ENCODE data around the gene ZFYVE28. TPM values are rescaled to one million over a fixed set of nuclear protein-coding genes. Genes with fewer than 3 reads are reported as not detected.

The ZFYVE28 gene
- total RNA-seq, 1 donor from 2014 or later, result 3.3 TPM

DNA sequence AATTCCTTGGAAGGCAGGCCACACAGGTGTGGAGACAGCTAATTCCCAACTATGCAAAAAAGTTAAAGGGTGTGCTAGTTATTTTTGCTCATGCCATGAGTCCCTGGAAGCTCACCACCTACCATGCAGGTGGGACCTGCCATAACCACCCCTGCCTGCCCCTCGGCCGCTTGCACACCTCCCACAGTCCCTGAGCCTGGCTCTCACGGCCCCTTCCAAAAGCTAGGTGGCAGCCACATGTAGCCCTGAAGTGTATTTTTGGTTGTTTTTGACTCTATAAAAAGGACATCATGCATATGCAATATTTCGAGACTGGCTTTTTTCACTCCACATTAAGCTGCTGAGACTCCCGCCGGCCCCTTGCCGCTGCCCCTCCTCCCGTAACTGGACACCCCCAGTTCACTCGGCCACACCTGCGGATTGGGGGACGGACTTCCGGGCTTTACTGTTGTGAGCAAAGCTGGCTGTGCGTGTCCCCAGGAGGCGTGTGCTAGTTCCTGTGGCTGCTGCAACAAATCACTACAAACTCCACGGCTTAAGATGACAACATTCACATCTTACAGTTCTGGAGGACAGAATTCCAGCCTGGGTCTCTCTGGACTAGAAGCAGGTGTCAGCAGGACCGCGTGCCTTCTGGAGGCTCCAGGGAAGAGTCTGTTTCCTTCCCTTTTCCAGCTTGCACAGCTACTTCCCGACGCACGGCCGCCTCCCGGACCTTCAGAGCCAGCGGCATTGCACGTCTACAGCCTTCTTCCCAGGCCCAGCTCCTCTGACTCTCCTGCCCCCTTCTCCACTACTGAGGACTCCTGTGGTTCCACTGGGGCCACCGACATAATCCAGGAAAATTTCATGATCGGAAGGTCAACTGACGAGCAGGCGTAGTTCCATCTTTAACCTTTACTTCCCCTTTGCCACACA is 24.8 kb downstream of the ZFYVE28 start:
- Mint-ChIP-seq H3K4me1 (ENCODE audit: low read depth) (peaks cover 40% of the 10 kb centered on the region), H3K36me3 (ENCODE audit: low read depth) (no peaks in the 10 kb centered on the region), H3K27me3 (ENCODE audit: low read depth) (peaks cover 32% of the 10 kb centered on the region), H3K4me3 (ENCODE audit: unreplicated experiment) (peak overlapping the region; percentile 22), H3K9me3 (ENCODE audit: low read depth) (no peaks in the 10 kb centered on the region), H3K27ac (ENCODE audit: unreplicated experiment) (no peak overlapping the region)
- DNase-seq (ENCODE audit: low spot score), result no peak
- TF ChIP-seq, protein P1, sequence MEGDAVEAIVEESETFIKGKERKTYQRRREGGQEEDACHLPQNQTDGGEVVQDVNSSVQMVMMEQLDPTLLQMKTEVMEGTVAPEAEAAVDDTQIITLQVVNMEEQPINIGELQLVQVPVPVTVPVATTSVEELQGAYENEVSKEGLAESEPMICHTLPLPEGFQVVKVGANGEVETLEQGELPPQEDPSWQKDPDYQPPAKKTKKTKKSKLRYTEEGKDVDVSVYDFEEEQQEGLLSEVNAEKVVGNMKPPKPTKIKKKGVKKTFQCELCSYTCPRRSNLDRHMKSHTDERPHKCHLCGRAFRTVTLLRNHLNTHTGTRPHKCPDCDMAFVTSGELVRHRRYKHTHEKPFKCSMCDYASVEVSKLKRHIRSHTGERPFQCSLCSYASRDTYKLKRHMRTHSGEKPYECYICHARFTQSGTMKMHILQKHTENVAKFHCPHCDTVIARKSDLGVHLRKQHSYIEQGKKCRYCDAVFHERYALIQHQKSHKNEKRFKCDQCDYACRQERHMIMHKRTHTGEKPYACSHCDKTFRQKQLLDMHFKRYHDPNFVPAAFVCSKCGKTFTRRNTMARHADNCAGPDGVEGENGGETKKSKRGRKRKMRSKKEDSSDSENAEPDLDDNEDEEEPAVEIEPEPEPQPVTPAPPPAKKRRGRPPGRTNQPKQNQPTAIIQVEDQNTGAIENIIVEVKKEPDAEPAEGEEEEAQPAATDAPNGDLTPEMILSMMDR (IDR thresholded peaks at IDR 0.05), result no peak

DNA sequence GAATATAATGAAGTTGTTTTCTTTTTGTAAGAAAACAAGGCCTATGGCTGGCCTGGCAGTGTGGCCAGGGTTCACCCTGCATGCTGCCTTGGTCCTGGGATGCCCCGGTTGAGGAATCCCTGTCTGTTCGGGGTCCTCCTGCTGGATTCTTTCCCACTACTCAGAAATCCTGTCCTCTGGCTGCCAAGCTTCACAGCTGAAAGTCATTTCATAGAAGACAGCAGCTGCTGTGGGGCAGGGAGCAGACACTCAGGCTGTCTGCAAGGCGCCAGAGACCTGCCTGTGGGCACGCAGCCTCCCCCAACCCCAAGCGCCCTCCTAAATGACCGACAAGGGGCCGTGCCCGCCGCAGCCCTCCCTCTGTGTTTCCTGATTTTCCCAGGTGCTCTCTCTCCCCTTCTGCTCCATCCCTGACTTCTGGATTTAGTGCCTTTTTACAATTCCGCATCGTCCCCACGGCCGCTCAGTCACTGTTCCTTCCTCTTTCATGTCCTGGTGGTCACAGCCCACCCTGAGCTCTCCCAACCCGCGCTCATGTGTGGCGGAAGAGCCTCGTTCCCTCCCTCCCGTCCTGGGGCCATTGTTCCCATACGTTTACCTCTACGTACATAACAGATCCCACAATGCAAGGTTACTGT is 27.5 kb downstream of the ZFYVE28 start:
- no peak for DNase-seq (ENCODE audit: low spot score)
- H3K27me3 Mint-ChIP-seq (ENCODE audit: low read depth), result peaks cover 47% of the 10 kb centered on the region
- H3K4me3 Mint-ChIP-seq (ENCODE audit: unreplicated experiment), result no peak overlapping the region
- H3K9me3 Mint-ChIP-seq (ENCODE audit: low read depth), result no peaks in the 10 kb centered on the region
- H3K36me3 Mint-ChIP-seq (ENCODE audit: low read depth), result no peaks in the 10 kb centered on the region
- peaks cover 40% of the 10 kb centered on the region for H3K4me1 Mint-ChIP-seq (ENCODE audit: low read depth)
- H3K27ac Mint-ChIP-seq (ENCODE audit: unreplicated experiment), result no peak overlapping the region
- TF ChIP-seq, protein P1 (IDR thresholded peaks at IDR 0.05), result no peak

DNA sequence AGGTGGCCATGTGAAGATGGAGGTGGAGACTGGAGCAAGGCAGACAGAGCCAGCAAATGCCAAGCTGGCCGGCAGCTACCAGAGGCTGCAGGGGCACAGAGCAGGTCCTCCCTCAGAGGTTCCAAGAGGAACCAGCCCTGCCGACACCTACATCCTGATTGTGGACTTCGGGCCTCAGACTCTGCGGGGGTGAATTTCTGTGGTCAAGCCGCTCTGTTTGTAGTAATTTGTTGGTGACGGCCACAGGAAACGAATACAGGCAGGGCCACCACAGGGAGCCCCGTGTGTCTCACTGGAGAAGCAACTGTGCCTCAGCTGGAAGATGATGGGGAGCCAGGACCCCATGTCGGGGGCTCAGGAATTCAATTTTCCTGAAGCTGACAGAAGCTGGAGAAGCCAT is 28.3 kb downstream of the ZFYVE28 start:
- no peak for DNase-seq (ENCODE audit: low spot score)
- peaks cover 2% of the 10 kb centered on the region for H3K36me3 Mint-ChIP-seq (ENCODE audit: low read depth)
- no peak overlapping the region for H3K4me3 Mint-ChIP-seq (ENCODE audit: unreplicated experiment)
- peaks cover 35% of the 10 kb centered on the region for H3K4me1 Mint-ChIP-seq (ENCODE audit: low read depth)
- H3K27ac Mint-ChIP-seq (ENCODE audit: unreplicated experiment), result no peak overlapping the region
- TF ChIP-seq, protein P1 (IDR thresholded peaks at IDR 0.05), result no peak
- H3K9me3 Mint-ChIP-seq (ENCODE audit: low read depth), result no peaks in the 10 kb centered on the region
- H3K27me3 Mint-ChIP-seq (ENCODE audit: low read depth), result peaks cover 52% of the 10 kb centered on the region

DNA sequence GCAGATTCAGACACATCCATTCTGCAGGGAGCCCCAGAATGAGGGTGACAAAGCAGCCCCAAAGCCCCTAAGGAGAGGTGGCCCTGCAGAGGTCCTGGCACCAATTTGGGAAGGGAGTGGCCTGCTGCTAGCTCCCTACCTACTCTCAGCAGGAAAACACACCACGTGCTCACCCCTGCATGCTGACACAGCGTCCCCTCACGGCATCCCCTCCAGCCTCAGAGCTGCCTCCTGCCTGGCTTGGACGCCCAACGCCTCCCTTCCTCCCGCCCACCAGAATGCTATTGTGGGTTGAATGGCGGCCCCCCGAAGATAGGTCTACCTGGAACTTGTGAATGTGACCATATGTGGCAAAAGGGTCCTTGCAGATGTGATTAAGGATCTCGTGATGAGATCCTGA is 28.8 kb downstream of the ZFYVE28 start:
- Mint-ChIP-seq H3K4me3 (ENCODE audit: unreplicated experiment) (no peak overlapping the region), H3K27me3 (ENCODE audit: low read depth) (peaks cover 55% of the 10 kb centered on the region), H3K27ac (ENCODE audit: unreplicated experiment) (no peak overlapping the region), H3K9me3 (ENCODE audit: low read depth) (no peaks in the 10 kb centered on the region), H3K36me3 (ENCODE audit: low read depth) (peaks cover 2% of the 10 kb centered on the region), H3K4me1 (ENCODE audit: low read depth) (peaks cover 31% of the 10 kb centered on the region)
- TF ChIP-seq, protein P1 (IDR thresholded peaks at IDR 0.05), result no peak
- DNase-seq (ENCODE audit: low spot score), result no peak

DNA sequence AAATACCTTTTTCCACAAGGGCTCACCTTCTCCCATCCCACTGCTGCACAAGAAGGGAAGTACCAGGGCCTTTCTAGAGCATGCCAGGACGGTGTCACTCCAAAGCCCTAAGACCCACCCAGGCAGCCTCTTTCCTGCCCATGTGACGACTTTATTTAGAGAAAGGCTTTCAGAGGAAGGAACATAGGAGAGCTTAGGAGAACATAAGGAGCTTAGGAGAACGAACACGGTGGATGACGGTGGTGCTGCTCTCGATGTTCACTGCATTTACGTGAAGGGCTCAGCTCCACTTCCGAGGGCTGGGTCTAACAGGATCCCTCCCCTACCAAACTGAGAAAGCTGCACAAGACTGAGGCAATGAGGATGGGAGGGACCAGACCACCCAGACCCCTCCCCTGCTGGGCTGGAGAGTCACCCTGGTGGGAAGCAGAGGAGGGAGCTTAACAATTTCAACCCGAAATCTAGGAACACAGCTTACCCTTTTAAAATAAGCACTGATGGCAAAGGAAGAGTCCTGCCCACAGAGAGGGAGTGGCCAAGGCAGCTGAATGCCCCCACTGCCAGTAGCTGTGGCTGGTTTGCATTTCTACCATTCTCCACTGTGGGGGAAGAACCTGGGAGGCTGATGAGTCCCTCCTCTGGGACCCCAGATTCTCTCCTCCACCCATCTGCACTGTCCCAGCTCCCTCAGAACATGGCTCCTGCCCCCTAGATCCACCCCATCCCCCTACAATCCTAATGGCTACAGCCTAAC is 29.8 kb downstream of the ZFYVE28 start:
- Mint-ChIP-seq H3K27ac (ENCODE audit: unreplicated experiment) (no peak overlapping the region), H3K9me3 (ENCODE audit: low read depth) (no peaks in the 10 kb centered on the region), H3K4me1 (ENCODE audit: low read depth) (peaks cover 21% of the 10 kb centered on the region), H3K27me3 (ENCODE audit: low read depth) (peaks cover 60% of the 10 kb centered on the region), H3K4me3 (ENCODE audit: unreplicated experiment) (no peak overlapping the region), H3K36me3 (ENCODE audit: low read depth) (peaks cover 2% of the 10 kb centered on the region)
- no peak for DNase-seq (ENCODE audit: low spot score)
- TF ChIP-seq, protein P1 (IDR thresholded peaks at IDR 0.05), result no peak
